Mesothelial cell of epicardium (in vitro differentiated cells): ENCODE measurements around the gene ILK. TPM values are rescaled to one million over a fixed set of nuclear protein-coding genes. Genes with fewer than 3 reads are reported as not detected.

Experiments
- DNase-seq, 2 experiments: peaks; one replicate each; pipeline ENCODE4 v3.0.0; 2021; ENCODE audit warnings: low spot score in 2 of 2; ENCODE audit not compliant: unreplicated experiment in 2 of 2
- H3K27ac Mint-ChIP-seq: 2 replicates; pipeline ENCODE4 v1.8.0; 2021; ENCODE audit warnings: mixed read lengths
- H3K27me3 Mint-ChIP-seq: 2 replicates; pipeline ENCODE4 v1.8.0; 2021; ENCODE audit warnings: low read depth, mixed read lengths
- H3K36me3 Mint-ChIP-seq: 2 replicates; pipeline ENCODE4 v1.8.0; 2021; ENCODE audit warnings: mixed read lengths
- H3K4me1 Mint-ChIP-seq: 2 replicates; pipeline ENCODE4 v1.8.0; 2021; ENCODE audit warnings: mixed read lengths
- H3K4me3 Mint-ChIP-seq: 2 replicates; pipeline ENCODE4 v1.8.0; 2021; ENCODE audit warnings: mild to moderate bottlenecking, moderate library complexity, mixed read lengths
- H3K9me3 Mint-ChIP-seq: 2 replicates; pipeline ENCODE4 v1.8.0; 2021; ENCODE audit warnings: mixed read lengths
- total RNA-seq: library from RNA; stranded (reverse); gene quantifications from 3 replicates; pipeline ENCODE4 v1.2.1, GENCODE V29; 2021
- TF ChIP-seq, protein P1 (sequence below): fragments of 200-600 bp; sonication (generic); IDR thresholded peaks from one replicate; pipeline ENCODE4 v1.5.0; 2021; ENCODE audit warnings: antibody characterized with exemption; ENCODE audit not compliant: unreplicated experiment

ILK gene
- total RNA-seq, 1 donor from 2014 or later: 144 TPM

DNA sequence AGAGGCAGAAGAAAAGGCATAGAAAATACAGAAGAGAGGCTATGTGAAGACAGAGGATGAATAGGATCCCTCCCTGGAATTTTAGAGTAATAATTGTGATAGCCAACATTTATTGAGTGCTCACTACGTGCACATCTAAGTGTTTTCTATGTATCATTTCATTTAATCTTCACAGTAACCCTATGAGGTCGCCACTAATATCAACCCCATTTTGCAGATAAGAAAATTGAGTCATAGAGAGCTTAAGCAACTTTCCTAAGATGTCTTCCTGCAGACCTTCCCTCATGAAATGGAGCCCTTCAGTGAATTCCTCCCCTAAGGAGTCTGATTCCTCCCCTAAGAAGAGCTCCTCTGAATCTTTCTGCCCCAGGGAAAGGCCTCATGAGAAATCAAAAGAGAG is 38.2 kb upstream of the ILK start:
- H3K27me3 Mint-ChIP-seq: no peaks in the 10 kb centered on the region
- no peak overlapping the region for H3K4me3 Mint-ChIP-seq
- no peaks in the 10 kb centered on the region for H3K4me1 Mint-ChIP-seq
- TF ChIP-seq, protein P1, sequence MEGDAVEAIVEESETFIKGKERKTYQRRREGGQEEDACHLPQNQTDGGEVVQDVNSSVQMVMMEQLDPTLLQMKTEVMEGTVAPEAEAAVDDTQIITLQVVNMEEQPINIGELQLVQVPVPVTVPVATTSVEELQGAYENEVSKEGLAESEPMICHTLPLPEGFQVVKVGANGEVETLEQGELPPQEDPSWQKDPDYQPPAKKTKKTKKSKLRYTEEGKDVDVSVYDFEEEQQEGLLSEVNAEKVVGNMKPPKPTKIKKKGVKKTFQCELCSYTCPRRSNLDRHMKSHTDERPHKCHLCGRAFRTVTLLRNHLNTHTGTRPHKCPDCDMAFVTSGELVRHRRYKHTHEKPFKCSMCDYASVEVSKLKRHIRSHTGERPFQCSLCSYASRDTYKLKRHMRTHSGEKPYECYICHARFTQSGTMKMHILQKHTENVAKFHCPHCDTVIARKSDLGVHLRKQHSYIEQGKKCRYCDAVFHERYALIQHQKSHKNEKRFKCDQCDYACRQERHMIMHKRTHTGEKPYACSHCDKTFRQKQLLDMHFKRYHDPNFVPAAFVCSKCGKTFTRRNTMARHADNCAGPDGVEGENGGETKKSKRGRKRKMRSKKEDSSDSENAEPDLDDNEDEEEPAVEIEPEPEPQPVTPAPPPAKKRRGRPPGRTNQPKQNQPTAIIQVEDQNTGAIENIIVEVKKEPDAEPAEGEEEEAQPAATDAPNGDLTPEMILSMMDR: no peak
- peaks cover 4% of the 10 kb centered on the region for H3K36me3 Mint-ChIP-seq
- DNase-seq: no peak
- H3K27ac Mint-ChIP-seq: no peak overlapping the region
- no peaks in the 10 kb centered on the region for H3K9me3 Mint-ChIP-seq

DNA sequence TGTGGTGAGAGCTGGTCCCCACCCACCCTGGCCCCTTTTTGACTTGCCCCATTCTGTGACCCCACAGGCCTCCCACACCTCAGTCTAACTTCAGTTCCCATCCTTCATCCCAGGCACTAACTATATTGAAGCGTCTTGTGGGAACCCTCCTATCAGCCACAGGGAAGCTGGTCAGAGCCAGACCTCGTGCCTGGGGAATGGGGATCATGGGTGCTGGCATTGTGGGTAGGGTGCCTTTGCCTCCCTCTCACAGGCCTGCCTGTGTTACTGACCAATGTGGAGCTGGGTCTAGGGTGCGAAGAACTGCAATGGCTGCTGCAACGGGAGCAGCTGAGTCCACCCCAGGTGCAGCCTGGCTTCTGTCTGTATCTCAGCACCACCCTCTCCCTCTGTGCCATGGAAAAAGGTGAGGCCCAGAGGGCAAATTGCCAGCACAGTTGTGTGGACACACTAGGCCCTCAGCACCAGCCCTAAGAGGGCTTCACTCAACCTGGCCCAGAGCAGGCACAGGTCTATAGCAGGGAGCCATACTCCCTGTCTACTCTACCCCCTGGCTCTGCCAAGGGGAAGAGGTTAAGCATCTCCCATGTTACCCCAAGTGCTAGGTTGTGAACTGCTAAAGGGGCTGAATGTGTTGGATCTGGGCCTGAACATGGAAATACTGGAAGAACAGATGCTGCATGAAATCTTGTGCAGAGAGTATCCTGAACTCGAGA is 37.4 kb upstream of the ILK start:
- H3K4me3 Mint-ChIP-seq: no peak overlapping the region
- TF ChIP-seq, protein P1: no peak
- H3K36me3 Mint-ChIP-seq: peaks cover 4% of the 10 kb centered on the region
- H3K27me3 Mint-ChIP-seq: no peaks in the 10 kb centered on the region
- no peaks in the 10 kb centered on the region for H3K4me1 Mint-ChIP-seq
- no peaks in the 10 kb centered on the region for H3K9me3 Mint-ChIP-seq
- H3K27ac Mint-ChIP-seq: no peak overlapping the region
- DNase-seq: no peak

DNA sequence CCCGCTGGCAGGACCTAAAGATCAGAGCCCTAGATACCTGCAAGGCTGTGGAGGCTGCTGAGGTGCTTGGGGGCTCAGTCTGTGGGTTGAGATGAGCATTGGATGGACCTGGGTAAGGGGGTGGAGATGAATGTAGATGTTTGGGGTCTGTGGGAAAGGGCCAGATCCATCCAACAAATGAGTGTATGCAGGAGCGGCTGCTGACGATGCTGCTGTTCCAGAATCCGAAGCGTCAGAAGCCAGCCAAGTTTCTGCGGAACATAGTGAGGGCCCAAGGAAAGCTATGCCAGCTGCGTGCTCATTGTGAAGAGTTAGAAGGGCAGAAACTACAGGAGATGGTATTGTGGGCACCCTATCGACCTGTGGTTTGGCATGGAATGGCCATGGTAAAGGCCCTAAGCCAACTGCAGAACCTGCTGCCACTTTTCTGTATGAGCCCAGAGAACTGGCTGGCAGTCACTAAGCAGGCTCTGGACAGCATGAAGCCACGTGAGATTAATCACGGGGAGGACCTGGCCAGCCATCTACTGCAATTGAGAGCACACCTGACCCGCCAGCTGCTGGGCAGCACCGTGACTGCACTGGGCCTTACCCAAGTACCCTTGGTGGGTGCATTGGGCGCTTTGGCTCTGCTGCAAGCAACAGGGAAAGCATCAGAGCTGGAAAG is 36.7 kb upstream of the ILK start:
- Mint-ChIP-seq H3K27me3 (no peaks in the 10 kb centered on the region), H3K27ac (no peak overlapping the region), H3K4me1 (no peaks in the 10 kb centered on the region), H3K4me3 (no peak overlapping the region), H3K36me3 (peaks cover 8% of the 10 kb centered on the region), H3K9me3 (no peaks in the 10 kb centered on the region)
- TF ChIP-seq, protein P1: no peak
- no peak for DNase-seq

DNA sequence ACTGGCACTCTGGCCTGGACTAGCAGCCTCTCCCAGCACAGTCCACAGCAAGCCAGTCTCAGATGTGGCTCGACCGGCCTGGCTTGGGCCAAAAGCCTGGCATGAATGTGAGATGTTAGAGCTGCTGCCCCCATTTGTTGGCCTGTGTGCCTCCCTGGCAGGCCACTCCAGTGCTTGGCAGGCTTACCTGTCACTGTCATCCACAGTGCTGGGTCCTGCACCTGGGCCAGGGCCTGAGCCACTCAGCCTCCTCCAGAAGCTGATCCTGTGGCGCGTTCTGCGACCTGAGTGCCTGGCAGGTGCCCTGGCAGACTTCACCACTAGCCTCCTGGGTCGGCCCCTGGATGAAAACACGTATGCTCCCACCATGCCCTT is 36.2 kb upstream of the ILK start:
- Mint-ChIP-seq H3K9me3 (no peaks in the 10 kb centered on the region), H3K36me3 (peaks cover 10% of the 10 kb centered on the region), H3K27me3 (no peaks in the 10 kb centered on the region), H3K27ac (no peak overlapping the region), H3K4me3 (no peak overlapping the region), H3K4me1 (no peaks in the 10 kb centered on the region)
- no peak for DNase-seq
- TF ChIP-seq, protein P1: no peak

DNA sequence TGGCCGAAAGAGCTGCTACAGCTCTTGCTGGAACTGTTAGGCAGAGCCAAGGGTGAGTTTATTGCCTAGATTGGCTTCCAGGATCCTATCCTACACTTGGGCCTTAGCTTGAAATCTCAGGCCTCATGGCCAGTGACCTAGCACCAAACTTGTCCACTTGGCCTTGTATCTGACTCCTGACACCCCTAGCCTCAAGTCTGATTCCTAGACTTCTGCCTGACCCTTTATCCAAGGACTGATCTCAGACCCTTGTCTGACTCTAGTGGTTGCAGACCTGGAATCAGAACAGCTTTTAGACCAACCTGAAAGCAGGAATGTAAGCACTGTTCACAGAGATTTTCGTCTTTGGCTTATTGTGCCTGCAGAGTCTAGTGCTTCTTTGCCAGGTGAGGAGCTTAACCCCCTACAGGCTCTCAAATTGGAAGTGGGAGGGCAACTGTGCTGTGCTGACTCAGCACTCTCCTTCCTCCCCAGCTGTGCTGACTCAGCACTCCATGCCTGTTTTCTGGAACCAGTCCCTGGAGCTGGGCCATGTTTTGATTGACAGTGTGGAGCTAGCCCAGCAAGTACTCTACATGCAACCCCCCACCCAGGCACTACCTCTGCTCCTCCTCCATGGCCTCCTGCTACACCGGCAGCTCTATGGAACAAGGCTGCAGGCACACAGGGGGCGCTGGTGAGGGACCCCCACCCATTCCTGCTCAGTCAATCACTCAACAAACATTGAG is 35.2 kb upstream of the ILK start:
- peaks cover 10% of the 10 kb centered on the region for H3K36me3 Mint-ChIP-seq
- no peaks in the 10 kb centered on the region for H3K4me1 Mint-ChIP-seq
- no peak overlapping the region for H3K4me3 Mint-ChIP-seq
- H3K9me3 Mint-ChIP-seq: no peaks in the 10 kb centered on the region
- TF ChIP-seq, protein P1: no peak
- peak overlapping the region; percentile 45 for H3K27ac Mint-ChIP-seq
- no peak for DNase-seq
- no peaks in the 10 kb centered on the region for H3K27me3 Mint-ChIP-seq
